Adrenal gland (tissue), 5 donors: Measurements from ENCODE around the gene LMNB1.

Experiments used
- POLR2A ChIP-seq, 2 donors: fragments of 450-650 bp; IDR thresholded peaks; one replicate each; pipeline ENCODE4 v1.6.1; 2017; ENCODE audit warnings: antibody characterized with exemption in 2 of 2, mild to moderate bottlenecking in 2 of 2, moderate library complexity in 1 of 2
- TF ChIP-seq, protein P1 (sequence below), 6 experiments: fragments of 450-650 bp in 4 of 6; fragments of 200-600 bp in 2 of 6; sonication (generic) in 1 of 6; IDR thresholded peaks; 1 replicate in 5 of 6; 2 replicates in 1 of 6; pipeline versions ENCODE4 v1.5.1 to v1.8.0; 2016 to 2021; ENCODE audit warnings: antibody characterized with exemption in 6 of 6, mild to moderate bottlenecking in 2 of 6, moderate library complexity in 1 of 6
- donor health status: DM: no; HTN: no; CAD: no.

DNA sequence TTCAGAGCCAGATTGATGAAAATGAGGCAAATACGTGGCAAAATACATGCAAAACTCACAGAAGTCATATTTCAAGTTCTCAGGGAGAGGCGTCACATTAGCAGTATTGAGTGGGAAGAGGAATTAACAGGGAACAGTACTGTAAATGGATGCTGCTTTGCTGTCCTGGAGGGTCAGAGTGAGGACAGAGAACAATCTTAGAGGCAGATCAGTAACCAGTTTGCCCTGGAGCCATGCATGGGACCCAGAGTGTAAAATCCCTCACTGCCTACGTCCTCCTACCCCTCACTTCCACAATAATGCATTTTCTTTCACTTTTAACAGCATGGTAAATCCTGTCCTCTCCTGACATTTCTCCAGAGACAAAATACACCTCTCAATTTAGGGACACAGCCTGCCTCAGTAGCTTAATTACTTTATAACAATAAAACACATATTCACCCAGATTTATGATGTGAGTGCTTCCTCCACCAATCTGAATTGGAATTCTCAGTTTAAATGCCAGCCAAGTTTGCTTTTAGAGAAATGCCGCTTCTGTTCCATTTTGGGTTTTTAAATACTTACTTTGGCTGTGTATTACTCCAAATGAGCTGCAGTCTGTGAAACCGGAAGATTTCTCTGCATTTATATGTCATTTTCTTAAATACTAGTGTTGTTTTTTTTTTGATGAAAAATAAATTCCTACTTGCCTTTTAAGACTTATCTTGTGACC lies 70.0 kb downstream of the LMNB1 start:
- TF ChIP-seq, protein P1, sequence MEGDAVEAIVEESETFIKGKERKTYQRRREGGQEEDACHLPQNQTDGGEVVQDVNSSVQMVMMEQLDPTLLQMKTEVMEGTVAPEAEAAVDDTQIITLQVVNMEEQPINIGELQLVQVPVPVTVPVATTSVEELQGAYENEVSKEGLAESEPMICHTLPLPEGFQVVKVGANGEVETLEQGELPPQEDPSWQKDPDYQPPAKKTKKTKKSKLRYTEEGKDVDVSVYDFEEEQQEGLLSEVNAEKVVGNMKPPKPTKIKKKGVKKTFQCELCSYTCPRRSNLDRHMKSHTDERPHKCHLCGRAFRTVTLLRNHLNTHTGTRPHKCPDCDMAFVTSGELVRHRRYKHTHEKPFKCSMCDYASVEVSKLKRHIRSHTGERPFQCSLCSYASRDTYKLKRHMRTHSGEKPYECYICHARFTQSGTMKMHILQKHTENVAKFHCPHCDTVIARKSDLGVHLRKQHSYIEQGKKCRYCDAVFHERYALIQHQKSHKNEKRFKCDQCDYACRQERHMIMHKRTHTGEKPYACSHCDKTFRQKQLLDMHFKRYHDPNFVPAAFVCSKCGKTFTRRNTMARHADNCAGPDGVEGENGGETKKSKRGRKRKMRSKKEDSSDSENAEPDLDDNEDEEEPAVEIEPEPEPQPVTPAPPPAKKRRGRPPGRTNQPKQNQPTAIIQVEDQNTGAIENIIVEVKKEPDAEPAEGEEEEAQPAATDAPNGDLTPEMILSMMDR (IDR thresholded peaks at IDR 0.05), result no peak
- TF ChIP-seq POLR2A (IDR thresholded peaks at IDR 0.05), result no peak
